DMS53 treated with DMSO at 0.1 percent for 48 hours (cell line): Measurements from ENCODE around the gene CRLF2.
"Not testable (repeated sequence)": the region's sequence is repeated elsewhere in the genome, so short reads cannot be mapped to it uniquely, and the experiment has no call there.

Experiments
- DNase-seq: peaks from one replicate; lab custom pipeline; 2025; ENCODE audit not compliant: unreplicated experiment; lab: John Stamatoyannopoulos, UW

The CRLF2 gene

GRCh38 chrX:1212532-1212931 is at the start of gene CRLF2:
Gene CRLF2, minus strand, starts transcription at chrX:1212649. Its CDS starts 15 bp downstream, at chrX:1212634.
- no peak for DNase-seq

DNA sequence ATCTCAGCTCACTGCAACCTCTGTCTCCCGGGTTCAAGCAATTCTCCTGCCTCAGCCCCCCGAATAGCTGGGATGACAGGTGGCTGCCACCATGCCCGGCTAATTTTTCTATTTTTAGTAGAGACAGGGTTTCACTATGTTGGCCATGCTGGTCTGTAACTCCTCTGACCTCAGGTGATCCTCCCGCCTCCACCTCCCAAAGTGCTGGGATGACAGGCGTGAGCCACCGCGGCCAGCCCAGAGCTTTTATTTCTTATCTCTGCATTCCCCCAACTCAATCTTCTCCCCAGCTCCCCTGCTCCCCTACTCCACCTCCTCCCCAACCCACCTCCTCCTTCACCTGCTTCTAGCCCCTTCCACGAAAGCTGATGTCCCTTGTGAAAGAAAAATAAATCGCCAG is 49.3 kb upstream of the CRLF2 start:
- not testable (repeated sequence) for DNase-seq

- no peak for DNase-seq
Observed at GRCh38 chrX:1261285-1261684, 48.8 kb upstream of the CRLF2 start.

GRCh38 chrX:1252861-1253260 is 40.4 kb upstream of the CRLF2 start:
- DNase-seq, result no peak

DNA sequence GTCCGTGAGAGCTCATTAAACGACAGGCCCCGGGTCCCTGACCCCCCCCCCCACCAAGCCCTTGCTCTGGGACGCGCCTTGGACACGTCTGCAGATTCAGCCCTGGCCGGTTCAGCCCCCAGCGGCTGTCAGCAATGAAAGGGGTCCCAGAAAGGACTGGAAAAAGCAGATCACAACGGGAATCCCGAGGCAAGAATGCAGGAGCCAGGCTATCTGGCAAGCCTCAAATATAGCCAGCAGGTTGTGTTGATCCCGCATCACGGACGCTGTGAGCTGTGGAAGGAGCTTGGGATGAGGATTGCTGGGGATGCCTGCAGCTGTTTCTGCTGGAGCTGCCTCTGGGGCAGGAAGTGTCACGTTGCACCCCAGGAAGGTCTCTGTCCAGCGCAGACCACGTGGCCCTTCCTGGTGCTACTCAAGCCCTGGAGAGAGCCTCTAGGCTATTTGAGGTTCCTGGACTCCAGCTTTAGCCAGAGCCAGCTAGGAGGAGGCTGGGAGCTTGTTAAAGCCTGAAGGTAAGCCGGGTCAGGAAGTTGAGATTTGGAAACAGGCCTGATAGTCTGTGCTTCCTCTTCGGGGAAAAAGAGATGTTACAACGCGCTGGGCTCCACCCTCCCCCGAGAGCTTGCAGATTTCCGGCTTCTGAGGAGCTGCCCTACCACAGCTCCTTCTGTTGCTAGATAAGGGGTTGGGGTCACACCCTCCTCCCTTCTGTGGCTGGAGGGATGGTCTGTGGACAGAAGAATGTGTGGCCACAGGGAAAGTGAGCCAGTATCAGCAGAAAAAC is 36.8 kb upstream of the CRLF2 start:
- no peak for DNase-seq

DNA sequence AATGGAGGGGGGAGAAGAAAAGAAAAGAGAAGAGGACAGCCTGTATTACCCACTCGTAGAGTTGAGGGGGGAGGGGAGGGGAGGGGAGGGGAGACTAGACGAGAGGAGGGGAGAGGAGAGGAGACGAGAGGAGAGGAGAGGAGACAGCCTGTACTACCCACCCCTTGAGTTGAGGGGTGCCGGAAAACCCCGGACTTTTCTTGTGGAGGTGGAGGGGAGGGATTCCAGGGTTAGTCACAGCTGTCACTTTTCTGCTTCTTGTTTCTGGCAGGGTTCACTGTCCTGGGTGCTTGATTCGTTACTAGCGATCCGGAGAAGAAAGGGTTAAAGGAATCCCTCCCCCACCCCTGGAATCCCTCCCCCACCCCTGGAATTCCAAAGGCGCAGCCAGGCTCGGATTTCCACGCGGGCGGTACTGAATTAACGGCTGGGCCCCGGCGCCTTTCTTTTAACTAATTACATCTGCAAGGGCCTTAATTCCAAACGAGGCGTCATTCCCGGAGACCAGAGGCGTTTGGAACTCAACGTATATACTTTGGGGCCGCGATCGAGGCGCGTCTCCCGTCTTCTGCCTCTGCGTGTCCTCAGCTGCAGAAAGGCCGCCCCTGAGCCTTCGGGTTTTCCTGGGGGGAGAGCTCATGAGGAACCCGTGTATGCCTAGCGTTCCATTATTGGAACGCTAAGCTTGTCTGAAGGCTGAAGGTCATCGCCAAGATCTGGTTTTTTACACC is 36.0 kb upstream of the CRLF2 start:
- DNase-seq, result no peak

- no peak for DNase-seq
Observed at GRCh38 chrX:1246816-1247215, 34.4 kb upstream of the CRLF2 start.

GRCh38 chrX:1244164-1245076 is 32.0 kb upstream of the CRLF2 start:
- DNase-seq, result no peak

- no peak for DNase-seq
Observed at GRCh38 chrX:1242891-1243402, 30.5 kb upstream of the CRLF2 start.

- DNase-seq, result not testable (repeated sequence)
Observed at GRCh38 chrX:1240551-1240950, 28.1 kb upstream of the CRLF2 start.

GRCh38 chrX:1239681-1240142 is 27.3 kb upstream of the CRLF2 start:
- DNase-seq, result no peak

DNA sequence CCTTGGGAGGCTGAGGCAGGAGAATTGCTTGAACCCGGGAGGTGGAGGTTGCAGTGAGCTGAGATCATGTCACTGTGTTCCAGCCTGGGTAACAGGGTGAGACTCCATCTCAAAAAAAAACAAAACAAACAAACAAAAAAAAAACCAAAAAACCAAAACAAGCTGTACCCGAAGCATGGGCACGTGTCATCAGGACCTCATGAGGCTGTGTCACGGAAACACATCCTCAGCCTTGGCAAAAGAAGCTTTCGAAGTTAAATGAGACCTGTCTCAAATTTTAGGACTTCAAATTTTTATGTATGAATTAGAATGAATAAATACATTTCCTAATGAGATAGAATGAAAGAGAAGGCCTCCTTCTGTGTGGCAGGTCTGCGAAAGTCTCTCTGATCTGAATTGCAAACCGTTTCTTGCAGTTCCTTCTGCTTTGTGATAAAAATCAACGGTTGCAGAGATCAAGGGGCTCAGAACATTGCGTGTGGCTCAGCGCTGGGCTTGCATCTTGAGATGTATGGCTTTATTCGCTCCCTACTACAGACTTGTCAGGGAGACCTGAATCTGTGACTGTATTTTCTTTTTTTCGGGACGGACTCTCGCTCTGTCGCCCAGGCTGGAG is 19.5 kb upstream of the CRLF2 start:
- DNase-seq, result no peak

- not testable (repeated sequence) for DNase-seq
Observed at GRCh38 chrX:1228101-1228500, 15.7 kb upstream of the CRLF2 start.

GRCh38 chrX:1226249-1226648 is 13.8 kb upstream of the CRLF2 start:
- no peak for DNase-seq

- DNase-seq, result no peak
Observed at GRCh38 chrX:1224954-1225353, 12.5 kb upstream of the CRLF2 start.

GRCh38 chrX:1223242-1223600 is 10.8 kb upstream of the CRLF2 start:
- no peak for DNase-seq

- no peak for DNase-seq
Observed at GRCh38 chrX:1222531-1223241, 10.2 kb upstream of the CRLF2 start.

- no peak for DNase-seq
Observed at GRCh38 chrX:1221296-1221845, 8.9 kb upstream of the CRLF2 start.

DNA sequence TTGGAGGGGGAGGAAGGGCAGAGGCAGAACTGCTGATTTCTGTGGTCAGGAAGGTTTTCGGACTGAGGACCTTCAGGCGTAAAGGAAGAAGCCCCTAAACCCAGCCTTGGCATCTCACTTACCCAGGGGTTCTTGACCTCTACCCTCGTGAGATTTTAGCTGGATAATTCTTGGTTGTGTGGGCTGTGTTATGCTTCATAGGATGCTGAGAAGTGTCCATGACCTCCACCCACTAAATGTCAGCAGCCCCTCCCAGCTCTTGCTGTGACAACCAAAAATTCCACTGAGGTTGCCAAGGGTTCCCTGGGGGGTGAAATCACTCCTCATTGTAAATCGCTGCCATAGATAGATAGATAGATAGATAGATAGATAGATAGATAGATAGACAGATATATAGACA is 5.8 kb upstream of the CRLF2 start:
- no peak for DNase-seq
